Naive thymus-derived CD4-positive, alpha-beta T cell (primary cell): ENCODE results near the gene TRAF3IP3. TPM values are rescaled to one million over a fixed set of nuclear protein-coding genes. Genes with fewer than 3 reads are reported as not detected.

Source experiments
- ATAC-seq: fragments of 150-1000 bp; cut with Tn5 transposase; 2 replicates; pipeline ENCODE4 v1.10.0; 2021; ENCODE audit warnings: mild to moderate bottlenecking, moderate library complexity
- CTCF ChIA-PET: fragments of 350-600 bp; sonication (Branson Sonifier 250); formaldehyde crosslinking; loops from one replicate; lab custom pipeline; 2021; ENCODE audit warnings: antibody characterized with exemption; lab: Charles Lee
- POLR2A ChIA-PET: fragments of 350-600 bp; sonication (Branson Sonifier 250); formaldehyde crosslinking; loops from one replicate; lab custom pipeline; 2021; ENCODE audit warnings: antibody characterized with exemption, inconsistent platforms; lab: Charles Lee
- DNase-seq, 9 donors: peaks; one replicate each; pipeline versions ENCODE4 v3.0.0 to v3.0.0-alpha.2; 2020 to 2022; ENCODE audit warnings: mixed read lengths in 1 of 9
- H3K27ac ChIP-seq: one replicate; pipeline ENCODE4 v1.7.0; 2013; ENCODE audit warnings: mild to moderate bottlenecking, low read depth, low read length, moderate library complexity
- H3K27me3 ChIP-seq, 2 donors: one replicate each; pipeline ENCODE4 v1.7.0; 2013; ENCODE audit warnings: low read length in 2 of 2, mild to moderate bottlenecking in 2 of 2, moderate library complexity in 2 of 2; ENCODE audit not compliant: control insufficient read depth in 2 of 2, insufficient read depth in 2 of 2
- H3K36me3 ChIP-seq, 3 experiments: 1 replicate in 2 of 3; 2 replicates in 1 of 3; pipeline ENCODE4 v1.7.0; 2013; ENCODE audit warnings: low read length in 3 of 3, mild to moderate bottlenecking in 3 of 3, moderate library complexity in 1 of 3; ENCODE audit not compliant: insufficient read depth in 3 of 3, control insufficient read depth in 2 of 3
- H3K4me1 ChIP-seq, 2 donors: one replicate each; pipeline ENCODE4 v1.7.0; 2013; ENCODE audit warnings: low read length in 2 of 2, mild to moderate bottlenecking in 2 of 2, moderate library complexity in 1 of 2; ENCODE audit not compliant: control insufficient read depth in 2 of 2, insufficient read depth in 2 of 2
- H3K4me3 ChIP-seq: 2 replicates; pipeline ENCODE4 v1.7.0; 2013; ENCODE audit warnings: mild to moderate bottlenecking, low read length
- H3K9me3 ChIP-seq, 3 experiments: 1 replicate in 2 of 3; 2 replicates in 1 of 3; pipeline ENCODE4 v1.7.0; 2013; ENCODE audit warnings: low read length in 3 of 3; ENCODE audit not compliant: control insufficient read depth in 2 of 3
- H3K27ac Mint-ChIP-seq, 9 donors: one replicate each; pipeline ENCODE4 v1.8.0; 2020 to 2022; ENCODE audit warnings: mixed read lengths in 9 of 9, mild to moderate bottlenecking in 8 of 9, moderate library complexity in 5 of 9, inconsistent platforms in 2 of 9
- H3K27me3 Mint-ChIP-seq, 5 donors: one replicate each; pipeline ENCODE4 v1.8.0; 2021 to 2022; ENCODE audit warnings: mixed read lengths in 5 of 5, mild to moderate bottlenecking in 1 of 5
- H3K36me3 Mint-ChIP-seq, 5 donors: one replicate each; pipeline ENCODE4 v1.8.0; 2020 to 2022; ENCODE audit warnings: mixed read lengths in 5 of 5, mild to moderate bottlenecking in 3 of 5, inconsistent platforms in 1 of 5
- H3K4me1 Mint-ChIP-seq, 7 donors: one replicate each; pipeline ENCODE4 v1.8.0; 2020 to 2022; ENCODE audit warnings: mixed read lengths in 7 of 7, mild to moderate bottlenecking in 3 of 7, inconsistent platforms in 1 of 7
- H3K4me3 Mint-ChIP-seq, 10 donors: one replicate each; pipeline ENCODE4 v1.8.0; 2020 to 2022; ENCODE audit warnings: mild to moderate bottlenecking in 10 of 10, mixed read lengths in 10 of 10, moderate library complexity in 6 of 10, inconsistent platforms in 2 of 10
- H3K9me3 Mint-ChIP-seq, 11 donors: one replicate each; pipeline ENCODE4 v1.8.0; 2020 to 2022; ENCODE audit warnings: mixed read lengths in 11 of 11, mild to moderate bottlenecking in 4 of 11, inconsistent platforms in 1 of 11, moderate library complexity in 1 of 11
- intact Hi-C, 2 donors: fragments of 100-400 bp; cut with micrococcal nuclease; formaldehyde crosslinking; loops; one replicate each; pipeline ENCODE4 v1.15.1; 2023
- polyA plus RNA-seq, 2 donors: library from polyadenylated mRNA; unstranded; fragments of 300-500 nt; fragmentation: Illumina TruSeq; gene quantifications; one replicate each; pipeline ENCODE4 v1.2.3, GENCODE V29; 2021
- total RNA-seq, 6 experiments: library from RNA in 5 of 6; stranded (reverse) in 5 of 6; gene quantifications; 1 replicate in 5 of 6; 2 replicates in 1 of 6; pipeline ENCODE4 v1.2.3 and lab custom pipeline; 2021 to 2026

The TRAF3IP3 gene
- total and polyA plus RNA-seq, 7 experiments from 2014 or later, result 303 to 746 (median 450) TPM

DNA sequence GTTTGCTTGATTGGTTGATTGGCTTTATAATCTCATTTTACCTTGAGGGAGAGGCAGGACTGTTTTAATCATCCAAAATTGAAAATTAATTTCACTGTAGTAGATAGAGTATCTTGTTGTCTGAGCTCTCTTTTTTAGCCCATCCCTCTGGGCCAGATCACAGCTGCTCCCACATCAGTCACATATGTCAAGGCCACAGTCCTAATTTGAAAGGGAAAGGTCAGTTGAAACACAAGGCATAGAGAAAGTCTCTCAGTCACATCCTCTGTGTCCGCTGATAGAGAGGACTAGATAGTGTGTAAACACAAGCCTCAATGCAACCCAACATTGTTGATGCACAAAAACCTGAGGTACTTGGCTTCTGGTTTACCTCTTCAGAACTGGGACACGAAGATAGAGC, 21.7 kb downstream of the TRAF3IP3 start:
- no peak for ATAC-seq
- peaks cover 23 to 57% (median 30%) of the 10 kb centered on the region in 7 donors for H3K4me1 Mint-ChIP-seq
- intact Hi-C loops, result no loop called here
- Histone ChIP-seq H3K27ac (peak overlapping the region; percentile 18), H3K36me3 (peaks cover 34 to 92% (median 61%) of the 10 kb centered on the region in 3 experiments), H3K27me3 (no peaks in the 10 kb centered on the region), H3K4me1 (peaks cover 19 to 31% of the 10 kb centered on the region in 2 donors), H3K4me3 (no peak overlapping the region), H3K9me3 (no peaks in the 10 kb centered on the region)
- H3K27me3 Mint-ChIP-seq, result no peaks in the 10 kb centered on the region
- no peaks in the 10 kb centered on the region for H3K9me3 Mint-ChIP-seq
- no peak overlapping the region for H3K4me3 Mint-ChIP-seq
- peak overlapping the region in 7 of 9 donors; percentile 16 to 71 (median 58) for H3K27ac Mint-ChIP-seq
- peaks cover 23 to 76% (median 56%) of the 10 kb centered on the region in 5 donors for H3K36me3 Mint-ChIP-seq
- CTCF ChIA-PET, result interaction anchor here (0.6 kb wide), 1 partner anchor 72 kb away, joined by 3 read pairs; no protein-coding TSS in a partner anchor
- no peak for DNase-seq
- POLR2A ChIA-PET, result interaction anchor here (25.1 to 37.2 kb wide), 2 partner anchors 1 to 18 kb away, joined by 1558 read pairs; partner anchors contain the start of genes C1orf74 and TRAF3IP3

DNA sequence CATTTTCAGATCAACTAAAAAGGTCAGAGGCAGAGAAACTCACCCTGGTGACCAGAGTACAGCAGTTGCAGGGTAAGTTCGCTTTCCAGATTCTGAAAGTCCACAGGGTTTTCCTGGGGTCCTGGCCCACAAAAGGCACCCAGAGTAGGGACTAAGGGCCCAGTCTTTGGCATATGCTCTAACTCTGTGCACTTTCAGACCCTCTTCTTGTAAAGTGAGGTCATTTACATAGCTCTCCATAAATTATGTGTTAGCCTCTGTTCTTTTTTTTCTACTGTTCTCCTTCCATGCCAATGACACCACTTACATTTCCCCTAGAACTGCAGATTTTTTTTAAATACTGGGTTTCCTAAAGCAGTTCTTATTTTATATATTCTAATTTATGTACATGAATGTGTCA, 22.2 kb downstream of the TRAF3IP3 start:
- H3K36me3 Mint-ChIP-seq, result peaks cover 23 to 76% (median 54%) of the 10 kb centered on the region in 5 donors

DNA sequence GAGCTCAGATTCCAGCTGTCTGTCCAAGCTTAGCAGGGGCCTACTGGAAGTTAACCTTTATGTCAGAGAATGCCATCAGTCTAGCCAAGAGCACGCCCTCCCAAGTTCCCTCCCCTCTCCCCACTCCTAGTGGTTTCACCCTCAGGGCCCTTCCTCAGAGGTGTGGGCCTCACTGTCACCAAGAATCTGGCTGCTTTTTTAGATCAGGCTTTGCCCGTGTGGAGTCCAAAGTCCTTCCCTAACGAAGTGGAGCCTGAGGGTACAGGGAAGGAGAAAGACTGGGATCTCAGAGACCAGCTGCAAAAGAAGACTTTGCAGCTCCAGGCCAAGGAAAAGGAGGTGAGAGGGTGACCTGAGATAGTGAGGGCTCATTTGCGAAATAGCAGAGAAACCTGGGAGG, 24.4 kb downstream of the TRAF3IP3 start:
- Histone ChIP-seq H3K4me3 (no peak overlapping the region), H3K27me3 (no peaks in the 10 kb centered on the region), H3K4me1 (peaks cover 13 to 24% of the 10 kb centered on the region in 2 donors), H3K36me3 (peaks cover 31 to 66% (median 39%) of the 10 kb centered on the region in 3 experiments), H3K27ac (no peak overlapping the region), H3K9me3 (no peaks in the 10 kb centered on the region)
- no peak overlapping the region for H3K4me3 Mint-ChIP-seq
- H3K9me3 Mint-ChIP-seq, result peaks cover 0 to 8% (median 0%) of the 10 kb centered on the region in 11 donors
- DNase-seq, result no peak
- peaks cover 17 to 69% (median 54%) of the 10 kb centered on the region in 7 donors for H3K4me1 Mint-ChIP-seq
- H3K27ac Mint-ChIP-seq, result peak overlapping the region in 7 of 9 donors; percentile 18 to 67 (median 45)
- ATAC-seq, result no peak
- ChIA-PET POLR2A (interaction anchor here (1.1 to 25.1 kb wide), 3 partner anchors 12 to 42 kb away, joined by 3 to 1558 read pairs (median 5); partner anchors contain the start of gene TRAF3IP3), CTCF (interaction anchor here (1.3 kb wide), 1 partner anchor 8 kb away, joined by 5 read pairs; no protein-coding TSS in a partner anchor)
- H3K27me3 Mint-ChIP-seq, result peaks cover 0 to 3% (median 0%) of the 10 kb centered on the region in 5 donors
- peaks cover 16 to 60% (median 43%) of the 10 kb centered on the region in 5 donors for H3K36me3 Mint-ChIP-seq
- intact Hi-C loops, result no loop called here

More for the DNA sequence above, 22.2 kb downstream of the TRAF3IP3 start:
- POLR2A ChIA-PET, result interaction anchor here (0.7 to 37.2 kb wide), 4 partner anchors 1 to 88 kb away, joined by 3 to 1558 read pairs (median 780); partner anchors contain the start of genes C1orf74 and TRAF3IP3
- Mint-ChIP-seq H3K9me3 (no peaks in the 10 kb centered on the region), H3K27ac (peak overlapping the region in 4 of 9 donors; percentile 28 to 71 (median 68)), H3K27me3 (no peaks in the 10 kb centered on the region), H3K4me1 (peaks cover 25 to 61% (median 33%) of the 10 kb centered on the region in 7 donors), H3K4me3 (peak overlapping the region in 1 of 10 donors; percentile 7)
- peak overlapping the region; percentile 18 for H3K27ac ChIP-seq
- no peaks in the 10 kb centered on the region for H3K9me3 ChIP-seq
- H3K27me3 ChIP-seq, result no peaks in the 10 kb centered on the region
- H3K4me3 ChIP-seq, result no peak overlapping the region
- CTCF ChIA-PET, result no interaction called here
- no peak for ATAC-seq
- intact Hi-C loops, result no loop called here
- no peak for DNase-seq
- peaks cover 34 to 87% (median 60%) of the 10 kb centered on the region in 3 experiments for H3K36me3 ChIP-seq
- H3K4me1 ChIP-seq, result peaks cover 19 to 26% of the 10 kb centered on the region in 2 donors

DNA sequence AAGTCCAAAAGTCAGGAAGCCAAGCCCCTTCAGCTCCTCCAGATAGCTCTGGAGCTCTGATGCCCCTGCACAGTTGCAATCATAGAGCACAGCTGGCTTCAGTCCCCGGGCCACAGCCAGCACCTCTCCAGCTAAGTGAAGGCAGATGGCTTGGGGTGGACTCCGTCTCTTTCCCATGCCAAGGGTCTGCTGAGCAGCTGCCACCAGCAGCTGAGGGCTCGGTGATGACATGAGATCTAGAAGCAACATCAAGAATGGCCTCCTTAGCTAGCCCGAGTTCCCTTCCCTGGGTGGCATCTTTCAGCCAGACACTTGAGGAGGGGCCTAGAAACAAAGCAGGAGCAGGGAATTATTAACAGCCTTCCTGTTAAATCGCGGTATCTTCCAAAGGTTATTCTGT, 27.5 kb downstream of the TRAF3IP3 start:
- H3K36me3 Mint-ChIP-seq, result peaks cover 6 to 46% (median 31%) of the 10 kb centered on the region in 5 donors
- peaks cover 5 to 8% (median 8%) of the 10 kb centered on the region in 5 donors for H3K27me3 Mint-ChIP-seq
- H3K4me1 Mint-ChIP-seq, result peaks cover 9 to 62% (median 38%) of the 10 kb centered on the region in 7 donors
- no peak for ATAC-seq
- H3K4me3 ChIP-seq, result no peak overlapping the region
- H3K4me3 Mint-ChIP-seq, result peak overlapping the region in 9 of 10 donors; percentile 33 to 97 (median 92)
- DNase-seq, result no peak
- peaks cover 11 to 19% of the 10 kb centered on the region in 2 donors for H3K4me1 ChIP-seq
- H3K9me3 Mint-ChIP-seq, result peaks cover 0 to 8% (median 0%) of the 10 kb centered on the region in 11 donors
- H3K27me3 ChIP-seq, result no peaks in the 10 kb centered on the region
- peak overlapping the region; percentile 92 to 99 (median 97) for H3K27ac Mint-ChIP-seq
- intact Hi-C loops, result no loop called here
- peak overlapping the region; percentile 90 for H3K27ac ChIP-seq
- ChIA-PET POLR2A (interaction anchor here (1.2 to 25.1 kb wide), 7 partner anchors 9 to 59 kb away, joined by 3 to 1558 read pairs (median 7); partner anchors contain the start of genes IRF6, TRAF3IP3 and UTP25), CTCF (interaction anchor here (1.0 to 2.3 kb wide), 4 partner anchors 11 to 27 kb away, joined by 4 to 9 read pairs (median 6); no protein-coding TSS in a partner anchor)
- H3K9me3 ChIP-seq, result no peaks in the 10 kb centered on the region
- peaks cover 8 to 34% (median 17%) of the 10 kb centered on the region in 3 experiments for H3K36me3 ChIP-seq

DNA sequence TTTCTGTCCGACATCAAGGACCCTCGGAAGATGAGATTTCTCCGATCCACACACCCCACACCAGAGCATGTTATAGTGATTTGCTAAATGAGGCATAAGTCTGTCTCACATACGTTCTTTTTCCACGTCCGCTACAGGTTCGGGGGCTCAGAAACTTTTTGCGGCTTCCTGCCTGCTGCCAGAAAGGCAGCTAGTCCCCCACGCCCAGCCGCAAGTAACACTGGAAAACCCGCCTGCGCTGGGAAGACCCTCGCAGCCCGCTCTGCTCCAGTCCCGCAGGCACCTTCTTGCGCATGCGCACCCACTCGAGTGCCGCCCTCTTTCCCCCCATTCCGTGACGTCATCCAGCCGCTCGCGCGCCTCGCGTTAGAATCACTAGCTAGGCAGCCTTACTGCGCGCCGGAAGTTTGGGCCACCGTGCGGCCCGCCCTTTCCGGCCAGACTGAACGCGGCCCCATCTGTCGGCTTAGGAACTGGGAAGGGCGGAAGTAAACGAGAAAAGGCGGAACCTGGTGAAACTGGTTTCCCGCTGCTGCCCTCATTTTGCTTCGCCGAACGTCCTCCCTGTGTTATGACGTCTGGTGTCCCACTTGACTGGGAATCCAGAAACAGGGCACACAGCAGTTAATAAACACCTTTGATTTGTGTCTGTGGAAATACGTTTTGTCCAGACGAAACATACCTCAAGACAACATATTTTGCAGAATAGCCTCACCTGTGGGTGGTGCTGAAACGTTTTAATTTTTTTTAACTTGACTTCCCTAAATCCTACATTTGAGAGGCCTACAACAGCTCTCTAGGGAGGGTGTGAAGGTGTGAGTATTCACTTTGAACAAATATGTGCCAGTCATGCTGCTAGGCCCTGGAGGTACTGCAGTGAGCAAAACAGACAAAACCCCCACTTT, 28.7 kb downstream of the TRAF3IP3 start, which contains the start of gene C1orf74:
Gene C1orf74 (minus strand): TSS at position 295 of the 905 bp plus-strand sequence. CDS start 925 bp downstream, outside the sequence.
- H3K27ac ChIP-seq, result peak within 1 kb of the TSS; percentile 90
- peaks cover 0 to 8% (median 0%) of the 10 kb centered on the region in 11 donors for H3K9me3 Mint-ChIP-seq
- peaks cover 4 to 23% (median 6%) of the 10 kb centered on the region in 3 experiments for H3K36me3 ChIP-seq
- H3K27ac Mint-ChIP-seq, result peak within 1 kb of the TSS; percentile 92 to 99 (median 97)
- POLR2A ChIA-PET, result interaction anchor here (0.6 to 25.1 kb wide), 12 partner anchors 8 to 1728 kb away, joined by 3 to 1558 read pairs (median 5); partner anchors contain the start of genes IRF6, TRAF3IP3 and UTP25
- H3K4me1 Mint-ChIP-seq, result peaks cover 9 to 63% (median 37%) of the 10 kb centered on the region in 7 donors
- peak within 1 kb of the TSS; percentile 65 for H3K4me3 ChIP-seq
- peaks cover 5 to 9% (median 8%) of the 10 kb centered on the region in 5 donors for H3K27me3 Mint-ChIP-seq
- H3K4me3 Mint-ChIP-seq, result peak within 1 kb of the TSS; percentile 86 to 97 (median 92)
- intact Hi-C loops, result loop anchor here (1.0 kb wide), 7 partner anchors 15 to 43 kb away; partner anchors contain the start of genes TRAF3IP3 (in 2 of the 2), UTP25 (in 2 of the 2) and IRF6 (in 1 of the 2)
- H3K4me1 ChIP-seq, result peaks cover 11 to 19% of the 10 kb centered on the region in 2 donors
- H3K9me3 ChIP-seq, result no peaks in the 10 kb centered on the region
- ATAC-seq (peak; percentile 99), DNase-seq (peak; percentile 97 to 100 (median 99))
- H3K36me3 Mint-ChIP-seq, result peaks cover 5 to 36% (median 24%) of the 10 kb centered on the region in 5 donors
- H3K27me3 ChIP-seq, result no peaks in the 10 kb centered on the region
- CTCF ChIA-PET, result interaction anchor here (0.6 to 2.3 kb wide), 7 partner anchors 8 to 585 kb away, joined by 3 to 9 read pairs (median 3); no protein-coding TSS in a partner anchor
